Mesothelial cell of epicardium (in vitro differentiated cells): Measurements from ENCODE around the gene TGOLN2. TPM values are rescaled to one million over a fixed set of nuclear protein-coding genes. Genes with fewer than 3 reads are reported as not detected.

Experiments
- DNase-seq, 2 experiments: peaks; one replicate each; pipeline ENCODE4 v3.0.0; 2021; ENCODE audit warnings: low spot score in 2 of 2; ENCODE audit not compliant: unreplicated experiment in 2 of 2
- H3K27ac Mint-ChIP-seq: 2 replicates; pipeline ENCODE4 v1.8.0; 2021; ENCODE audit warnings: mixed read lengths
- H3K27me3 Mint-ChIP-seq: 2 replicates; pipeline ENCODE4 v1.8.0; 2021; ENCODE audit warnings: low read depth, mixed read lengths
- H3K36me3 Mint-ChIP-seq: 2 replicates; pipeline ENCODE4 v1.8.0; 2021; ENCODE audit warnings: mixed read lengths
- H3K4me1 Mint-ChIP-seq: 2 replicates; pipeline ENCODE4 v1.8.0; 2021; ENCODE audit warnings: mixed read lengths
- H3K4me3 Mint-ChIP-seq: 2 replicates; pipeline ENCODE4 v1.8.0; 2021; ENCODE audit warnings: mild to moderate bottlenecking, moderate library complexity, mixed read lengths
- H3K9me3 Mint-ChIP-seq: 2 replicates; pipeline ENCODE4 v1.8.0; 2021; ENCODE audit warnings: mixed read lengths
- CTCF ChIP-seq: fragments of 200-600 bp; sonication (generic); IDR thresholded peaks from one replicate; pipeline ENCODE4 v1.5.0; 2021; ENCODE audit warnings: antibody characterized with exemption; ENCODE audit not compliant: unreplicated experiment
- total RNA-seq: library from RNA; stranded (reverse); gene quantifications from 3 replicates; pipeline ENCODE4 v1.2.1, GENCODE V29; 2021

The TGOLN2 gene
- total RNA-seq, 1 donor from 2014 or later = 59.2 TPM

- H3K27ac Mint-ChIP-seq = no peak overlapping the region
These were observed 19.6 kb downstream of the TGOLN2 start for GRCh38 chr2:85308201-85308600.

GRCh38 chr2:85307527-85307897, 20.3 kb downstream of the TGOLN2 start:
- TF ChIP-seq CTCF = no peak
- Mint-ChIP-seq H3K4me3 (no peak overlapping the region), H3K9me3 (no peaks in the 10 kb centered on the region), H3K27me3 (no peaks in the 10 kb centered on the region), H3K27ac (no peak overlapping the region), H3K36me3 (peaks cover 31% of the 10 kb centered on the region), H3K4me1 (no peaks in the 10 kb centered on the region)
- DNase-seq = no peak

More at GRCh38 chr2:85308201-85308600, 19.6 kb downstream of the TGOLN2 start:
- Mint-ChIP-seq H3K4me1 (no peaks in the 10 kb centered on the region), H3K27me3 (no peaks in the 10 kb centered on the region), H3K4me3 (no peak overlapping the region), H3K9me3 (no peaks in the 10 kb centered on the region), H3K36me3 (peaks cover 31% of the 10 kb centered on the region)
- no peak for DNase-seq
- TF ChIP-seq CTCF = no peak

- Mint-ChIP-seq H3K36me3 (peaks cover 20% of the 10 kb centered on the region), H3K4me3 (no peak overlapping the region), H3K27ac (no peak overlapping the region), H3K9me3 (no peaks in the 10 kb centered on the region), H3K27me3 (no peaks in the 10 kb centered on the region), H3K4me1 (no peaks in the 10 kb centered on the region)
- TF ChIP-seq CTCF = no peak
- no peak for DNase-seq
These were observed 23.8 kb downstream of the TGOLN2 start for GRCh38 chr2:85303780-85304531.

- H3K27me3 Mint-ChIP-seq = no peaks in the 10 kb centered on the region
- no peak overlapping the region for H3K4me3 Mint-ChIP-seq
- no peak for TF ChIP-seq CTCF
- H3K4me1 Mint-ChIP-seq = no peaks in the 10 kb centered on the region
- DNase-seq = no peak
- peaks cover 15% of the 10 kb centered on the region for H3K36me3 Mint-ChIP-seq
- H3K27ac Mint-ChIP-seq = no peak overlapping the region
- H3K9me3 Mint-ChIP-seq = no peaks in the 10 kb centered on the region
These were observed 25.7 kb downstream of the TGOLN2 start for GRCh38 chr2:85302121-85302520.

- TF ChIP-seq CTCF = no peak
- Mint-ChIP-seq H3K9me3 (no peaks in the 10 kb centered on the region), H3K4me3 (no peak overlapping the region), H3K4me1 (peaks cover 11% of the 10 kb centered on the region), H3K36me3 (peaks cover 26% of the 10 kb centered on the region), H3K27ac (no peak overlapping the region), H3K27me3 (no peaks in the 10 kb centered on the region)
- DNase-seq = no peak
These were observed 36.3 kb downstream of the TGOLN2 start for GRCh38 chr2:85291425-85292023.
